ENCODE data around the gene MEGF11. TPM values are rescaled to one million over a fixed set of nuclear protein-coding genes. Genes with fewer than 3 reads are reported as not detected.
"Not testable (repeated sequence)": the region's sequence is repeated elsewhere in the genome, so short reads cannot be mapped to it uniquely, and the experiment has no call there.

MEGF11 gene
- total RNA-seq, 1 donor, result under 0.01 TPM

DNA sequence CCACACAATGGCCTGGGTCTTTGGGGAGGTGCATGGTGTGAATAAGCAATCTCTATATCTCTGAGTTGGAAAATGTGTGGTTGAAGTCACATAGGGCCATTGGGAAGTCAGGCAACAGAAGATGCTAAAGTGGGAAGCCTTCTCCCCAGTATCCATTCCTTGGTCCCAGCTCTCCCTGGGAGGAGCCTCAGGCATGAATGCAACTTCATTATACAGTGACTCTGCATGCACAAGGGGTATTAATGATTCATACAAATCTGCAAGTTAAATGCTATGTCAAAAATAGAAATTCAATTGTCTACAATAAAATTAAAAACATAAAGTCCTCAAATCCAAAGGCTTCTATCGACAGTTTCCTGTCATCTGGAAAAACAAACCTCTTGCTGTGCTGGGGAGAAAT is 275.4 kb downstream of the MEGF11 start:
- TF ChIP-seq, protein P1, sequence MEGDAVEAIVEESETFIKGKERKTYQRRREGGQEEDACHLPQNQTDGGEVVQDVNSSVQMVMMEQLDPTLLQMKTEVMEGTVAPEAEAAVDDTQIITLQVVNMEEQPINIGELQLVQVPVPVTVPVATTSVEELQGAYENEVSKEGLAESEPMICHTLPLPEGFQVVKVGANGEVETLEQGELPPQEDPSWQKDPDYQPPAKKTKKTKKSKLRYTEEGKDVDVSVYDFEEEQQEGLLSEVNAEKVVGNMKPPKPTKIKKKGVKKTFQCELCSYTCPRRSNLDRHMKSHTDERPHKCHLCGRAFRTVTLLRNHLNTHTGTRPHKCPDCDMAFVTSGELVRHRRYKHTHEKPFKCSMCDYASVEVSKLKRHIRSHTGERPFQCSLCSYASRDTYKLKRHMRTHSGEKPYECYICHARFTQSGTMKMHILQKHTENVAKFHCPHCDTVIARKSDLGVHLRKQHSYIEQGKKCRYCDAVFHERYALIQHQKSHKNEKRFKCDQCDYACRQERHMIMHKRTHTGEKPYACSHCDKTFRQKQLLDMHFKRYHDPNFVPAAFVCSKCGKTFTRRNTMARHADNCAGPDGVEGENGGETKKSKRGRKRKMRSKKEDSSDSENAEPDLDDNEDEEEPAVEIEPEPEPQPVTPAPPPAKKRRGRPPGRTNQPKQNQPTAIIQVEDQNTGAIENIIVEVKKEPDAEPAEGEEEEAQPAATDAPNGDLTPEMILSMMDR (IDR thresholded peaks at IDR 0.05; ENCODE audit: insufficient read depth, low read depth, low read length), result no peak
- DNase-seq (ENCODE audit: low read depth), result no peak
- no peak overlapping the region for H3K4me3 ChIP-seq (ENCODE audit: low read depth, low read length)

DNA sequence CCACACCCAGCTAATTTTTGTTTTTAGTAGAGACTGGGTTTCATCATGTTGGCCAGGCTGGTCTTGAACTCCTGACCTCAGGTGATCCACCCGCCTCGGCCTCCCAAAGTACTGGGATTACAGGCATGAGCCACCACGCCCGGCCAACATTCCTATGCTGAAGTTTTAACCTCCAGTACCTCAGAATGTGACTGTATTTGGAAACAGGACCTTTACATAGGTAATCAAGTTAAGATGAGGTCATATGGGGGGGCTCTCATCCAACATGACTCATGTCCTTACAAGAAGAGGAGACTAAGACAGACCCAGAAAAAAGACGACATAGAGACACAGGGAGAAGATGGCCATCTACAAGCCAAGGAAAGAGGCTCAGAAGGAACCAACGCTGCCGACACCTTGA is 277.4 kb downstream of the MEGF11 start:
- not testable (repeated sequence) for H3K4me3 ChIP-seq (ENCODE audit: low read depth, low read length); DNase-seq (ENCODE audit: low read depth)

DNA sequence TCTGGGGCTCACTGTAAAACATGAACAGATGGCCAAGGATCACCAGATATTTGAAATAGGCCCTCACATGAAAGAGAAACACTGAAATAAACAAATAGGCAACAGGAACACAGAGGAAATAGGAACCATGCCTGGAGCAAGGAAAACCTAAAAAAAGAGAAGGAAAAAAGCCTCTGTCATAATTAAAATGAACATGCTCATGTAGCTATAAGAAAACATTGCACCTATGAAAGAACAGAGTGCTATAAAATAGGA is 281.9 kb downstream of the MEGF11 start:
- no peak for DNase-seq (ENCODE audit: low read depth)
- TF ChIP-seq, protein P1 (IDR thresholded peaks at IDR 0.05; ENCODE audit: insufficient read depth, low read depth, low read length), result no peak

DNA sequence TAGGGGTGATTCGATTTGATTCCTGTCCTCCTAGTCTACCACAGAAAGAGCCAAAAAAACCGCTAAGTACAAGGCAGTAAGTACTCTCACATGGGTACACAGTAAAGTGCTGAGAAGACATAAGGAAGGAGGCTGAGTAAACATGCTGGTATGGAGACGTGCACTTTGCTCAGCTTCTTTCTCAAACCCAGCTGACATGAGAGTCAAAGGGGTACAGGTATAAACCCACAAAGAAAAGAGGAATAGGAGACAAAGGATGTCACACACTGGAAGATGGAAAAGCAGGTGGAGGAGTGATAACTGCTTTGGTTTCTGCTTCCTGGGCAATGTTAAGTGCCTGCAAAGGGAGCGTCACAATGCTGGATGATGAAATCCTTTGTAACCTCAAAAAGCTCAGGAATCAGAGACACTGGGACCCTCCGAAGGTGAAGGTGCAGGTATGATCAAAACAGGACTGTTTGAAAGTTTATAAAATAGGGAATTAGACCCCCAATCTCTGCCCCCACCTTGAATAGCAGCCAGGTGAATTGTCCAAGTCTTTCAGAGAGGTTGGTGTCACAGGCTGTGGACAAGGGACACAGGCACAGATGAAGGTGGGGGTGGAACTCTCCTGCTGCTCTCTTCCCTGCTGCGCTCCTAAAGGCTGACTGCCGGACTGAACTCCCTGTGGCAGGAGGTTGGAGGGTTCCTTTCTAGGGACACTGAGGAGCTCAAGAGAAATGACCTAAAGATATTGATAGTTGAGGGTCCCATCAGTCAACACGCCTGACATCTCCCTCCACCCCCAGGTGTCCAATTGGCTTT is 282.4 kb downstream of the MEGF11 start:
- TF ChIP-seq, protein P1 (IDR thresholded peaks at IDR 0.05; ENCODE audit: insufficient read depth, low read depth, low read length), result no peak
- no peak for DNase-seq (ENCODE audit: low read depth)

More for the DNA sequence above, 281.9 kb downstream of the MEGF11 start:
- no peak overlapping the region for H3K4me3 ChIP-seq (ENCODE audit: low read depth, low read length)

DNA sequence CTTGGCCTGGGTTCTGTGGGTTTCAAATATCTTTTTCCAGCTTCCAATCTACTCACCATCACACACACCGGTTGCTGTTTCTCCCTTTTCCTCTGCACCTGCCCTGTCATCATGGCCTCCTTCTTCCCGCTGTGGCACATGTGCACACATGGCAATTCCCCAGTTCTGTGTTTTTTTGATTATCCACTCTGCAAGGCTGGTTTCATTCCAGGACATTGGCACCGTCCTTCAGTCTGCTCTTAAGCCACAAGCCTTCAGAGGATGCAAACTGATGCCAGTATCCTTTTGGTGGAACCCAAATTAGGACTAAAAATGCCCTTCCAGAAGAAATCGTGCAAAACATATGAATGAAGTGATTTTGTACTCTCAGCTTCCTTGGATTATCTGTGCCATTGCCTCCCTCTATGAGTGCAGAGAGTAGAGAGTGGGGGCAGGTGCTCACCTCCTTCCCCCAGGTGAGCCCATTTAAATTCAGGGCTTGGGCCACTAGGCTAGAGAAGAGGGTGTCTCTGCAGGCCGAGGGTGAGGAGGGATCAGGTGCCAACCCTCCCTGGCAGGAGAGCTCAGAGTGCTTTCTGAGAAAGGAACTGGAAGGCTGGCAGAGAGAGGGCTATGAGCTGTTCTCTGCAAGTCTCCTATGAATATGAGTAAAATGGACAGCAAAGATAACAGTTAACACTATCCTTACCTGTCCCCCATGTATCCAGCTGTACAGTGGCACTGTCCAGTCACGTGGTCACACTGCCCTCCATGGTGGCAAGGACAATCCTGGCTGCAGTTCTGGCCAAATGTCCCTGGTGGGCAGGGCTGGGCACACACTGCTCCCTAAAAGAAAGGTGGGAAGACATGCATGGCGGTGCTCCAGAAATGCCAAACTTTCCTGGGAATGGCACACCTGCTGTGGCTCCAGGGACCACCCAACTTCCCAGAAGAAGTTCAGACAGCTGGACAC is 283.4 kb downstream of the MEGF11 start:
- DNase-seq (ENCODE audit: low read depth), result no peak
- H3K4me3 ChIP-seq (ENCODE audit: low read depth, low read length), result no peak overlapping the region
- TF ChIP-seq, protein P1 (IDR thresholded peaks at IDR 0.05; ENCODE audit: insufficient read depth, low read depth, low read length), result no peak

More for the DNA sequence above, 282.4 kb downstream of the MEGF11 start:
- H3K4me3 ChIP-seq (ENCODE audit: low read depth, low read length), result no peak overlapping the region

DNA sequence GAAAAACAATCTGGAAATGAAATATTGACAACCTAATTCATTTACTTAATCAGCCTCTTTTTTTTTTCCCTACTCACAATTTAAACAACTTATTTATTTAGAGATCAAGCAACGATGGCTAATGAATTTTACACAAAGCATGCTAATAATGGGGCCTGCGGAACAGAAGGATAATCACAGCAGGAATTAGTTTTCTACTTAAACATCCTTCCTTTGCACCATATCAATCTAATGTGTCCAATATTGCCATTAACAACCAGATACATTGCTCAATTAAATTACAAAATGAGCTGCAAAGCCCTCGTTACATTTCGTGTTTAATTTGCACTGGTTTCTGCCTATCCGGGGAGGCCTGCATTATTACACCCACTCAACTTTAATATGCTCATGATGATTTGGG is 285.0 kb downstream of the MEGF11 start:
- TF ChIP-seq, protein P1 (IDR thresholded peaks at IDR 0.05; ENCODE audit: insufficient read depth, low read depth, low read length), result no peak
- H3K4me3 ChIP-seq (ENCODE audit: low read depth, low read length), result no peak overlapping the region
- DNase-seq (ENCODE audit: low read depth), result no peak

DNA sequence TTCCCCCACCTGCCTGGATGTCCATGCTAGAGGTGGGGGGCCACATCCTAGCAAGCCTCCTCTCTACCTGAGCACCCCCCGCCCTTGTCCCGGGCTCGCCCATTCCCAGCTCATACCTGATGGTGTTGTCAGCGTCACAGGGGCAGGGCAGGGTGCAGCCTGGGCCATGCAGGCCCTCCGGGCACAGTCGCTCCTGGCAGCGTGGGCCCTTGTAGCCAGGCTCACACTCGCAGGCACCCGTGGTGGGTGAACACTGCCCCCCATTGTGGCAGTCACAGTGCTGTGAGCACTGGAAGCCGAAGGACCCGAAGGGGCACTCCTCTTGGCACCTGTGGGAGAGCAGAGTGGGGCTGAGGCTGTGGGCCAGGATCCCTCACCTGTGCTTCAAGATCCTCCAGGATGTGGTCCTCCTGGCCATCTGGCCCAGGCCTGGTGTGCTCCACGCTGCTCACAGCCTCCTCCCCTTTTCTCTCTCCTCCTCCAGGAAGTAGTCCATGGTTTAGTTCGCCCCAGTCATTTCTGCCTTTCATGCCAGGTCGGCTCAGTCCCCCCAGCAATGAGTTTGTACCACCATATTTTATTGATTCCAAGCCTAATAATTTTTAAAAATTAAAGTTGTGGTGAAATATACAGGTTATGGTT is 288.6 kb downstream of the MEGF11 start:
- no peak overlapping the region for H3K4me3 ChIP-seq (ENCODE audit: low read depth, low read length)
- TF ChIP-seq, protein P1 (IDR thresholded peaks at IDR 0.05; ENCODE audit: insufficient read depth, low read depth, low read length), result no peak
- no peak for DNase-seq (ENCODE audit: low read depth)

Measured in fibroblast of villous mesenchyme (primary cell).